ENCODE results near the gene STH.

The STH gene

GRCh38 chr17:46028981-46029565 lies 30.0 kb downstream of the STH start:
- DNase-seq, result no peak

DNA sequence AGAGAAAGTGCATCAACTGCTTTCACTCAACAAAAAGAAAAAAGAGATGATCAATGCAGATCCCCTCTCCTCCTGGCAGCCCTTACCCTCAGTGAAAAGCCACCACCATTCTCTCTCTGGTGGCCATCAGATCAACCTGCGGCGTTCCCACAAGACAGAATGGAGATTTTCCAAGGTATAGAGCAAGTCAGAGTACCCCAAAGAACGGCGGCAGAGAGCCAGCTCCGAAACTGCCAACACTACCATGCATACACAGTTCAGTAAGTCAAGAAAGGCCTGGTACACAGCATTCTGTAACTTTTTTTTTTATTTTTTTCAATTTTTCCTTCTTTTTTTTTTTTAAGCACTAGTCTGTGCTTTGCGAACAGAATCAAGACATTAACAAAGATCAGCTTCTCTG lies 30.6 kb downstream of the STH start:
- DNase-seq, result no peak

GRCh38 chr17:46030752-46031151 lies 31.7 kb downstream of the STH start:
- DNase-seq, result no peak

DNA sequence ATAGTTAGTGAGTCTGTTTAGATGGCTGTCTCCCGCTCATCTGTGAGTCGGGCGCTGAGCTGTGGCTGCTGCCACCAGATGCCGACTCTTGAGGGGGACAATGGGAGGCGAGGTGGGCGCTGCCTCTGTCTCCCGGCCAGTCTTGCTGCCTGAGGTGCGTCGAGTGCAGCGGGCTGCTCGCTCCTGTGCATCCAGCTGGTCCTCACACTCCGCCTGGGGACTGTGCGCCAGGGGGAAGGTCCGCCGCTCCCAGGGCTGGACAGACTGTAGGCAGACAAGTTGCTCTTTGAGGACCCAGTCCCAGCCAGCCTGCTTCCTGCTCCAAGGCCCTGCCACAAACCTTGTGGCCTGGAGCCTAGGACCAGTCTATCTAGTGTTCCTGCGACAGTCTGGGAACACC lies 32.4 kb downstream of the STH start:
- DNase-seq, result no peak

DNA sequence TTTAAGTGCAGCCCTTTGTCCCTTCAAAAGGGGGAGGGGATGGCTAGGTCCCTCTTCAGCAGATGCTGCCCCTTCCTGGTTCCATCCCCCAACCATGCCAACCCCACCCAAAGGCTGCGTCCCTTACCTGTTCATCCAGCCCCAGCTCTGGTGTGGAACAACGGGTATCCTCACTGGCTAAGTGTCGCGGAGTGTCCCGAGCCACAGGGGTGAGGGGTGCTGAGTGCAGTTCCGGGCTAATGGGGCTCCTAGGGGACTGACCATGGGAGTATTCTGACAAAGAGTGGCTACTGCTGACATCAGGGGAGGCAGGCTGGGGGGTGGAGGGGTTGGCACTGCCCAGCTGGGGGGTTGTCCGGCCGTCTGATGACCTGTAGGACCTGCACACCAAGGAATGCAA lies 32.9 kb downstream of the STH start:
- DNase-seq, result no peak

- DNase-seq, result no peak
Measured at GRCh38 chr17:46032909-46033308, 33.9 kb downstream of the STH start.

DNA sequence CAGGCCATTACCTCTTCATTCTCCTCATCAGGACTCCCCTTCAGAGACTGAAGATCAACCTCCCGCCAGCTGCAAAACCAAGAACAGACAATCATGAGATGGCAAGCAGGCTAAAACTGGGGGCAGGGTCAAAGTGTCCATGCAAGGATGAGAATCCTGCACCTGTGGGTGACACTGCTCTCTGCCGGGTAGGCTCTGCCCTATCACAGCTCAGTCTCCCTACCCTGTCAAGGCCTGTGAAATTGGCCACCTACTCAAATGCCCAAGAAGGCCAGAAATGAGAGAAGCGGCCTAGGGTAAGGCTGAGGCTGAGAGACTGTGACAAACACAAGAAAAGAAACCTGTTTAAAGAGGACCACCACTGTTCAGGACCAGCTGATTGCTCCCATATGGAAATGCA lies 34.3 kb downstream of the STH start:
- no peak for DNase-seq

DNA sequence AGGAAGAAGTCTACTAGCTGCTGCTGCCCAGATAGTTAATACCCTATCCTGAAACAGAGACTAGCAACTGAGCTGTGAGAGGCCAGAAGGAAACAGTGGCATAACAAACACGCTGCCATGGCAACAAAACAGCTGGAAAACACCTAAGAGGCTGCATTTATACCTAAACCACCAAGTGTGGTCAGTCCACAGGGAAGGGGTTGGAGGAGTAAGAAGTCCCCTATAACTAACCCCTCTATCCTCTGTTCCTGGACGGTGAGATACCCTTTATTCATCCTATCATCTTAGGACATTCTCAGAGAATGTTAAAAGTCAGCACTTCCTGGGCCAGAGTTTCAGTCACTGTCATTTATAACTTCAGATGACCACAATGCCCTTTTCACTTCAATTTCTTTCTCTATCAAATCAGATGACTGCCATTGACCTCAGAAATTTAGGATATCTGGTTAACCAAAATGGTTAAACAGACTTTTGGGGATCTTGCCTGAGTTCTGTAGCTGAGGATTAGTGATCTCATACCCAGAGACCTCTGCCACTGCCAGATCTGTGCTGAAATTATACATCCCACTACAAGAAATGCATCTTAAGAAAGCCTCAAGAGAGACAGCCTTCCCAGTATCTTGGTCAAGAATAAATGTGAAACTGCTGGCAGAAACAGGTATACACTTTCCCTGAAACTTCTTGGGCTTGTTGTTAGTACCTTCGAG lies 36.2 kb downstream of the STH start:
- no peak for DNase-seq

DNA sequence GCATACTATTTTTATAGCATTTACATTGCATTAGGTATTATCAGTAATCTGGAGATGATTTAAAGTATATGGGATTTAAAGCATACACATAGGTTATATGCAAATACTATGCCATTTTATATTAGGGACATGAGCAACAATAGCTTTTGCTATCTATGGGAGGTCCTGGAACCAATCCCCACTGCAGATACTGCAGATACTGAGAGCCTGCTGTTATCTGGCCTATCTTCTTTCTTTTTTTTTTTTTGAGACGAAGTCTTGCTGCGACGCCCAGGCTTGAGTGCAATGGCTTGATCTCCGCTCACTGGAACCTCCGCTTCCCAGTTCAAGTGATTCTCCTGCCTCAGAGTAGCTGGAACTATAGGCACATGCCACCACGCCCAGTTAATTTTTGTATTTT lies 37.4 kb downstream of the STH start:
- DNase-seq, result no peak

- DNase-seq, result no peak
Measured at GRCh38 chr17:46037722-46038255, 38.7 kb downstream of the STH start.

- no peak for DNase-seq
Measured at GRCh38 chr17:46038414-46038813, 39.4 kb downstream of the STH start.

- no peak for DNase-seq
Measured at GRCh38 chr17:46038937-46039336, 39.9 kb downstream of the STH start.

DNA sequence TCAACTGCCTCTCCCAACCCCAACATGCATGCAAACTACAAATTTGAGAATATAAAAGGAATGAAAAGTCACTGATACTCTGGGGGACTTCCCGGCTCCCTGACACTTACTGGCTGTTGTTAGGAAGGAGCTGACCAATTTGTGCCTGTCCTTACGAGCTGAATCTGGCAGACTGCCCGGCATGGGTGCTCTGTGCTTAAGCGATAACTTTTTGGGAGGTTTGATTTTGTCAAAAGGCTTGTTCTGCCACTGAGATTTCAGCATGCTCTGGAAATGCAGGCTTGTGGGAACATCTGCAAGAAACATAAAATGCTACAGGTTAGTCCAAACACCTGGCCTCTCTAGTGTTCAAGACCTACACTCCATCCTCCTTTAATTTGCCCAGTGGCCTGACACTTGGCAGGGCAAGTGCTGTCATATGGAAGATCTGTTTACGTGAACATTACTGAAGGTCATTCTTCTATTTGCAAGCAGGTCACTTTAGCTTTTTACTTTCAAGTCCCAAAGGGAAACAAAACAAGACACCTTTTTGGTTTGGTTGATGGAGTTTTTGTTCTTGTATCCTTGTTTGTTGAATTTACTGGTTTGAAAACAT lies 40.6 kb downstream of the STH start:
- no peak for DNase-seq

GRCh38 chr17:46042246-46042645 lies 43.2 kb downstream of the STH start:
- DNase-seq, result no peak

DNA sequence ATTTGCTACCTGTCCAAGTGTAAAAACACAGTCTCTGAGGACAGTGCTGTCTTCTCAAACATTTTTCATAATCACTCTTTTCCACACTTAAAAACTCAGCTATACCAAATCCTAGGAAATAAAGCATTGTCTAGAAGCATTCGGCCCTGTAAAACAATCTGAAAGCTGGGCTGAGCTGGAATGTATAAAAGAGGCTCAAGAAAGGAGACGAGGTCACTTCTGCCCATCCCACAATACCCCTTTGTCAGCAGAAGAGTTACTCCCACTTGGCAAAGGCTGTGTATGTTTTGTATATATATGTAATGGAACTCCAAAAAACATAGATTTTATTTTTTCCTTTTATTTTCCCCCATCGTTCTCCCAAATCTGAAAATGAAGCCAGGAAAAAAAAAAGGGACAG lies 43.9 kb downstream of the STH start:
- DNase-seq, result no peak

GRCh38 chr17:46043606-46044005 lies 44.6 kb downstream of the STH start:
- no peak for DNase-seq

GRCh38 chr17:46044286-46044928 lies 45.4 kb downstream of the STH start:
- DNase-seq, result peak; percentile 81

DNA sequence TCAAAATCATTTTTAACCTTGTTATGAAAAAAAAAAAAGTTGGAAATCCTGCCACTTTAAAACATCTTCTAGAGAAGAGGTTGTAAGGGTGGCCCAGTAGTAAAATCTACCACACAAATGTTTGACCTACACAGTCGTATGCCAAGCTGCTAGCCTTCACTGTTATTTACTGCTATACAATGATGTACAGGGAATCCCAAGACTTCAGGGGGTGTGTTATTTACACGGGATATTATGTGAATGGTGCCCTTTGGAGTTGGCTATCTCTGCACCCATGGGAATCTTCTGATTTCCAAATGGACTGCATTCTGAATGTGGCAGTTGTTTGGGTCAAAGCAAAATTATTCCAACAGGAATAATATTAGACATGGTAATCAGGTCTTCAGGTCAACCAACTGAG lies 45.9 kb downstream of the STH start:
- no peak for DNase-seq

DNA sequence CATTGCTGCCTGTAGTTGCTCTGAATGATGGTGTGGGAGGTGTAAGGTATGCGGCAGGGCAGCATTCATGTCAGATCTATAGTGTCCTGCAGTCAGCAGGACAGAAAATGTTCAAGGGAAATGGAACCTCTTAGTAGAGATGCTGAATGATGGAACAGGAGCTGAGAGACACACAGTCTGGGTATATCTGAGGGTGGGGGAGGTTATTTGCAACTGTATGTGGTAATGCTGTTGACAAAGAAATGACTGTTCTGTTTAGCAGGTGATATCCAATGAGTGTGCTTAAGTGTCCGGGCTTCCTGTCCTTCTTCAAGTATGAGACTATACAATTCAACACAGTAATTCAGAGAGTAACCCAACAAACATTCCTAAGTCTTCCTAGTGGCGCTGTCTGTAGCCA lies 46.6 kb downstream of the STH start:
- no peak for DNase-seq

- peak; percentile 68 for DNase-seq
Measured at GRCh38 chr17:46046957-46047356, 47.9 kb downstream of the STH start.

GRCh38 chr17:46047398-46047797 lies 48.3 kb downstream of the STH start:
- DNase-seq, result peak; percentile 68

DNA sequence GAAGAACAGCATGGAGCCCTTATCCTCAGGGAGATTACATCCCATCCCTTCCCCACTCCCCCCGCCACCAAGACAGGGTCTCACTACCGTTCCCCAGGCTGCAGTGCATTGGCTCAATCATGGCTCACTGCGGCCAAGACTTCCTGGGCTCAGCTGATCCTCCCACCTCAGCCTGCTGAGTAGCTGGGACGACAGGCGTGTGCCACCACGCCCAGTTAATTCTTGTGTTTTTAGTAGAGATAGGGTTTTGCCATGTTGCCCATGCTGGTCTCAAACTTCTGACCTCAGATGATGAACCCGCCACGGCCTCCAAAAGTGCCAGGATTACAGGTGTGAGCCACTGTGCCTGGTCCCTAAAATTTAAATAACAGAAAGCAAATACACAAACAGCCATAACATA lies 48.8 kb downstream of the STH start:
- DNase-seq, result no peak

All from NCI-H69 (cell line).